ENCODE measurements around the gene ANXA8L1.
"Not testable (repeated sequence)": the region's sequence is repeated elsewhere in the genome, so short reads cannot be mapped to it uniquely, and the experiment has no call there.

The ANXA8L1 gene

GRCh38 chr10:46375406-46375805 lies at the start of gene ANXA8L1:
Gene ANXA8L1, plus strand, starts transcription at chr10:46375776. Its CDS starts 76 bp downstream, at chr10:46375852.
- DNase-seq (ENCODE audit: low read depth in 1 of 2, low spot score in 1 of 2), result not testable (repeated sequence)

- no peak for DNase-seq (ENCODE audit: low read depth in 1 of 2, low spot score in 1 of 2)
Observed at GRCh38 chr10:46326066-46326465, 49.5 kb upstream of the ANXA8L1 start.

- no peak for DNase-seq (ENCODE audit: low read depth in 1 of 2, low spot score in 1 of 2)
Observed at GRCh38 chr10:46326971-46327370, 48.6 kb upstream of the ANXA8L1 start.

GRCh38 chr10:46327685-46328084 lies 47.9 kb upstream of the ANXA8L1 start:
- no peak for DNase-seq (ENCODE audit: low read depth in 1 of 2, low spot score in 1 of 2)

- DNase-seq (ENCODE audit: low read depth in 1 of 2, low spot score in 1 of 2), result no peak
Observed at GRCh38 chr10:46328853-46329689, 46.5 kb upstream of the ANXA8L1 start.

- no peak for DNase-seq (ENCODE audit: low read depth in 1 of 2, low spot score in 1 of 2)
Observed at GRCh38 chr10:46329690-46330016, 45.9 kb upstream of the ANXA8L1 start.

- no peak for DNase-seq (ENCODE audit: low read depth in 1 of 2, low spot score in 1 of 2)
Observed at GRCh38 chr10:46330894-46331293, 44.7 kb upstream of the ANXA8L1 start.

GRCh38 chr10:46365484-46365883 lies 10.1 kb upstream of the ANXA8L1 start:
- DNase-seq (ENCODE audit: low read depth in 1 of 2, low spot score in 1 of 2), result not testable (repeated sequence)

- DNase-seq (ENCODE audit: low read depth in 1 of 2, low spot score in 1 of 2), result not testable (repeated sequence)
Observed at GRCh38 chr10:46367209-46367608, 8.4 kb upstream of the ANXA8L1 start.

GRCh38 chr10:46367666-46368240 lies 7.8 kb upstream of the ANXA8L1 start:
- not testable (repeated sequence) for DNase-seq (ENCODE audit: low read depth in 1 of 2, low spot score in 1 of 2)

- DNase-seq (ENCODE audit: low read depth in 1 of 2, low spot score in 1 of 2), result not testable (repeated sequence)
Observed at GRCh38 chr10:46368956-46369355, 6.6 kb upstream of the ANXA8L1 start.

GRCh38 chr10:46374410-46374809 lies 1.2 kb upstream of the ANXA8L1 start:
- not testable (repeated sequence) for DNase-seq (ENCODE audit: low read depth in 1 of 2, low spot score in 1 of 2)

- DNase-seq (ENCODE audit: low read depth in 1 of 2, low spot score in 1 of 2), result not testable (repeated sequence)
Observed at GRCh38 chr10:46377022-46377421, 1.4 kb downstream of the ANXA8L1 start.

- DNase-seq (ENCODE audit: low read depth in 1 of 2, low spot score in 1 of 2), result not testable (repeated sequence)
Observed at GRCh38 chr10:46377651-46378050, 2.1 kb downstream of the ANXA8L1 start.

GRCh38 chr10:46378108-46378507 lies 2.5 kb downstream of the ANXA8L1 start:
- not testable (repeated sequence) for DNase-seq (ENCODE audit: low read depth in 1 of 2, low spot score in 1 of 2)

GRCh38 chr10:46379233-46379848 lies 3.8 kb downstream of the ANXA8L1 start:
- not testable (repeated sequence) for DNase-seq (ENCODE audit: low read depth in 1 of 2, low spot score in 1 of 2)

GRCh38 chr10:46385858-46386257 lies 10.3 kb downstream of the ANXA8L1 start:
- not testable (repeated sequence) for DNase-seq (ENCODE audit: low read depth in 1 of 2, low spot score in 1 of 2)

GRCh38 chr10:46386694-46387093 lies 11.1 kb downstream of the ANXA8L1 start:
- not testable (repeated sequence) for DNase-seq (ENCODE audit: low read depth in 1 of 2, low spot score in 1 of 2)

- not testable (repeated sequence) for DNase-seq (ENCODE audit: low read depth in 1 of 2, low spot score in 1 of 2)
Observed at GRCh38 chr10:46387309-46387902, 11.8 kb downstream of the ANXA8L1 start.

GRCh38 chr10:46391422-46391821 lies 15.8 kb downstream of the ANXA8L1 start:
- DNase-seq (ENCODE audit: low read depth in 1 of 2, low spot score in 1 of 2), result not testable (repeated sequence)

GRCh38 chr10:46396441-46397279 lies 21.1 kb downstream of the ANXA8L1 start:
- DNase-seq (ENCODE audit: low read depth in 1 of 2, low spot score in 1 of 2), result not testable (repeated sequence)
